MM.1S (cell line): ENCODE measurements around the gene GFAP.

Source experiments
- DNase-seq: peaks from one replicate; pipeline ENCODE4 v3.0.0-alpha.2; 2015
- H2AFZ ChIP-seq: fragments of 300-600 bp; sonication (generic); 2 replicates; pipeline ENCODE4 v1.6.0; 2016; ENCODE audit warnings: antibody characterized with exemption, low read length
- H3F3A ChIP-seq: fragments of 300-600 bp; sonication (generic); 2 replicates; pipeline ENCODE4 v1.6.1; 2016; ENCODE audit warnings: mild to moderate bottlenecking, antibody characterized with exemption, low read length, moderate library complexity, mixed read lengths; ENCODE audit not compliant: insufficient read depth
- H3K27ac ChIP-seq: fragments of 300-600 bp; sonication (generic); 2 replicates; pipeline ENCODE4 v1.5.1; 2016; ENCODE audit warnings: mild to moderate bottlenecking, low read length
- H3K27me3 ChIP-seq: fragments of 300-600 bp; sonication (generic); replicated peaks from 2 replicates; pipeline ENCODE4 v1.6.0; 2016; ENCODE audit warnings: low read length; ENCODE audit not compliant: insufficient read depth
- H3K36me3 ChIP-seq: fragments of 300-600 bp; sonication (generic); replicated peaks from 2 replicates; pipeline ENCODE4 v1.6.1; 2016; ENCODE audit warnings: mild to moderate bottlenecking, low read length, mixed read lengths; ENCODE audit not compliant: insufficient read depth
- H3K4me1 ChIP-seq: fragments of 300-600 bp; sonication (generic); 2 replicates; pipeline ENCODE4 v1.6.1; 2016; ENCODE audit warnings: low read length, mixed read lengths
- H3K4me2 ChIP-seq: fragments of 300-600 bp; sonication (generic); 2 replicates; pipeline ENCODE4 v1.6.0; 2016; ENCODE audit warnings: low read depth, low read length
- H3K4me3 ChIP-seq: fragments of 300-600 bp; sonication (generic); 2 replicates; pipeline ENCODE4 v1.5.1; 2016; ENCODE audit warnings: low read length, mixed read lengths
- H3K79me2 ChIP-seq: fragments of 300-600 bp; sonication (generic); 2 replicates; pipeline ENCODE4 v1.6.1; 2016; ENCODE audit warnings: mixed run types, low read length, mixed read lengths
- H3K9ac ChIP-seq: fragments of 300-600 bp; sonication (generic); 2 replicates; pipeline ENCODE4 v1.6.1; 2016; ENCODE audit warnings: low read length, mixed read lengths
- H3K9me2 ChIP-seq: fragments of 300-600 bp; sonication (generic); replicated peaks from 2 replicates; pipeline ENCODE4 v1.6.1; 2016; ENCODE audit warnings: mild to moderate bottlenecking, low read length, mixed read lengths; ENCODE audit not compliant: insufficient read depth
- H3K9me3 ChIP-seq: fragments of 300-600 bp; sonication (generic); replicated peaks from 2 replicates; pipeline ENCODE4 v1.6.1; 2016; ENCODE audit warnings: mild to moderate bottlenecking, low read length, mixed read lengths; ENCODE audit not compliant: insufficient read depth
- H4K20me1 ChIP-seq: fragments of 300-600 bp; sonication (generic); 2 replicates; pipeline ENCODE4 v1.6.1; 2016; ENCODE audit warnings: mild to moderate bottlenecking, low read length, moderate library complexity, mixed read lengths; ENCODE audit not compliant: insufficient read depth
- EZH2 ChIP-seq: fragments of 300-600 bp; sonication (generic); optimal IDR thresholded peaks from 2 replicates; pipeline ENCODE3; 2017; ENCODE audit warnings: low read depth, mild to moderate bottlenecking, antibody characterized with exemption, low read length, mixed read lengths
- EZH2phosphoT487 ChIP-seq: fragments of 300-600 bp; sonication (generic); IDR thresholded peaks from 2 replicates; pipeline ENCODE4 v1.6.1; 2018; ENCODE audit warnings: antibody characterized with exemption, low read length
- TF ChIP-seq, protein P1 (sequence below): fragments of 300-600 bp; sonication (generic); IDR thresholded peaks from 2 replicates; pipeline ENCODE4 v1.5.1; 2016; ENCODE audit warnings: antibody characterized with exemption, low read length, mixed read lengths

GFAP gene

DNA sequence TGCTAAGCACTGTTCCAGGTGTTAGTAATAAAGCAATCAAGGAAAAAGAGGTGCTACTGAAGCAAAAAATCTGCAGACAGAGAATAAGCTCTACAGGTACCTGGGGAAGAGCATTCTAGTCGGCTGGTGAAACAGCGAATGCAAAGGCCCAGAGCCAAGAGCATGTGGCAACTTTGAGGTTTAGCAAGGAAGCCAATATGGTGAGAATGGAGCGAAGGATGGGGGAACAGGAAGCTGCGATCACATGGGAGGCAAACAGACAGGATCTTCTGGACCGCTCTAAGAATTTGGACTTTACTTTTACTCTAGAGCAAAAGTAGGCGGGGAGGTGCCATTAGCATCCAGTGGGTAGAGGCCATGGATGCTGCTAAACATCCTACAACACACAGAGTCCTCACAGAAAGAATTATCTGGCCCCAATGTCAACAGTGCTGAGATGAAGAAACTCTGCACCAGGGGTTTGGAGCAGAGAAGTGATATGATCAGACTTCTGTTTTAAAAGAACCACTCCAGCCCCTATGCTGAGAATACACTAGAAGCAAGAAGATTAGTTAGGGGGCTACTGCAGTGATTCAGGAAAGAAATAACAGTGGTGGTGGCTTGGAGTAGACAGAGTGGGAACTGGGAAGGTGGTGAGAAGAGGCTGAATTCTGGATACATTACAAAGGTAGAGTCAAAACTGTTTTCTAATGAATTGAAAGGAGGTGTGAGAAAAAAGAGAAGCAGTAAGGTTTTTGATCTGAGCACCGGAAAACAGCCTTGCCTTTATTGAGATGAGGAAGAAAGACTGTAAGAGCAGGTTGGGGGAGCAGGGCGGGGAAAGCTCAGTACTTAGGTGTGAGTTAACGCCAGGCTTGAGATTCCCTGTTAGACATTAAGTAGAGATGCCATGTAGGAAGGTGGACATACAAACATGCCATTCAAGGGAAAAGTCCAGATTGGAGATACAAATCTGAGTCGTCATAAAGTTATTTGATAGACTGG, 27.0 kb downstream of the GFAP start:
- Histone ChIP-seq H3K4me1 (no peaks in the 10 kb centered on the region), H3K4me3 (no peak overlapping the region), H3K36me3 (peaks cover 7% of the 10 kb centered on the region; the same call in 1 of the 2 replicates), H3K79me2 (peaks cover 67% of the 10 kb centered on the region), H3K27ac (no peak overlapping the region), H3F3A (no peaks in the 10 kb centered on the region), H3K9me3 (no peaks in the 10 kb centered on the region), H3K9ac (no peak overlapping the region), H3K4me2 (no peak overlapping the region), H3K9me2 (no peaks in the 10 kb centered on the region), H4K20me1 (no peaks in the 10 kb centered on the region), H3K27me3 (no peaks in the 10 kb centered on the region), H2AFZ (no peak overlapping the region)
- TF ChIP-seq, protein P1, sequence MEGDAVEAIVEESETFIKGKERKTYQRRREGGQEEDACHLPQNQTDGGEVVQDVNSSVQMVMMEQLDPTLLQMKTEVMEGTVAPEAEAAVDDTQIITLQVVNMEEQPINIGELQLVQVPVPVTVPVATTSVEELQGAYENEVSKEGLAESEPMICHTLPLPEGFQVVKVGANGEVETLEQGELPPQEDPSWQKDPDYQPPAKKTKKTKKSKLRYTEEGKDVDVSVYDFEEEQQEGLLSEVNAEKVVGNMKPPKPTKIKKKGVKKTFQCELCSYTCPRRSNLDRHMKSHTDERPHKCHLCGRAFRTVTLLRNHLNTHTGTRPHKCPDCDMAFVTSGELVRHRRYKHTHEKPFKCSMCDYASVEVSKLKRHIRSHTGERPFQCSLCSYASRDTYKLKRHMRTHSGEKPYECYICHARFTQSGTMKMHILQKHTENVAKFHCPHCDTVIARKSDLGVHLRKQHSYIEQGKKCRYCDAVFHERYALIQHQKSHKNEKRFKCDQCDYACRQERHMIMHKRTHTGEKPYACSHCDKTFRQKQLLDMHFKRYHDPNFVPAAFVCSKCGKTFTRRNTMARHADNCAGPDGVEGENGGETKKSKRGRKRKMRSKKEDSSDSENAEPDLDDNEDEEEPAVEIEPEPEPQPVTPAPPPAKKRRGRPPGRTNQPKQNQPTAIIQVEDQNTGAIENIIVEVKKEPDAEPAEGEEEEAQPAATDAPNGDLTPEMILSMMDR, result no peak
- TF ChIP-seq EZH2phosphoT487 (no peak), EZH2 (no peak)
- no peak for DNase-seq

DNA sequence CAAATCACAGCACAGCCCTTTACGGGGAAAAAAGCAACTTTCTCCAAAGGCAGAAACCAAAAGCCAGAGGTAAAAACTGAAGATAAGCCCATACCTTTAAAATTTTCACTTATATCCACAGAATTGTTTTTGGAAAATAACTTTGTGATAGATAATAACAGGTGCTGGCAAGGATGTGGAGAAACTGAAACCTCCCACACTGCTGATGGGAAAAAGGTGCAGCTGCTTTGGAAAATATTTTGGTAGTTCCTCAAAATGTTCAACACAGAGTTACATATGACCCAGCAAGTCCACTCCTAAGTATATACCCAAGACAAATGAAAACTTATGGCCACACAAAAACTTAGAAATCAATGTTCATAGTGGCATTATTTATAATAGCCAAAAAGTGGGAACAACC, 28.3 kb downstream of the GFAP start:
- no peaks in the 10 kb centered on the region for H4K20me1 ChIP-seq

DNA sequence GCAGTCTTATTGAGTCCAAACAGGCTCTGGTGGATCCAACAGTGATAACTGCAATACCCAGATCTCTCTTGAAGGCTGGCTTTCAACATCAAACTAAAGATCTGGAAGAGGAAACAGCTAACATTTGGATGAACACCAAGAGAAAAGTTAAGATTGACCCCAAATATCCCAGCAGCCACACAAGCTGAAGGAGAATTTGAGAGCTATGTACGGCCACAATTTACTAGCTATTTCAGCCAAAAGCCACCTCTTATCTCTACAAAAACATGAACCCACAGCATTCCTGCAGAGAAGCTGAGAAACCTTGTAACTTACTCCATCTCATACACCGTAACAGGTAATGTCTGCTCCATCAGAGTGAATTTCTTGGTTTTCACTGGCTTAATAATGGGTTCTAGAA, 30.4 kb downstream of the GFAP start:
- Histone ChIP-seq H3K9ac (no peak overlapping the region), H4K20me1 (no peaks in the 10 kb centered on the region), H3K4me1 (no peaks in the 10 kb centered on the region), H2AFZ (no peak overlapping the region), H3K9me2 (no peaks in the 10 kb centered on the region), H3K79me2 (peaks cover 34% of the 10 kb centered on the region), H3F3A (no peaks in the 10 kb centered on the region), H3K4me3 (no peak overlapping the region), H3K4me2 (no peak overlapping the region), H3K27me3 (no peaks in the 10 kb centered on the region), H3K27ac (no peak overlapping the region), H3K36me3 (peaks cover 6% of the 10 kb centered on the region; the same call in 1 of the 2 replicates), H3K9me3 (no peaks in the 10 kb centered on the region)
- DNase-seq, result no peak
- TF ChIP-seq, protein P1, result no peak
- TF ChIP-seq EZH2phosphoT487 (no peak), EZH2 (no peak)

More for the DNA sequence above, 28.3 kb downstream of the GFAP start:
- Histone ChIP-seq H3K9ac (no peak overlapping the region), H3F3A (no peaks in the 10 kb centered on the region), H3K36me3 (peaks cover 6% of the 10 kb centered on the region; the same call in 1 of the 2 replicates), H3K4me1 (no peaks in the 10 kb centered on the region), H3K9me2 (no peaks in the 10 kb centered on the region), H3K27ac (no peak overlapping the region), H3K4me3 (no peak overlapping the region), H3K79me2 (peaks cover 55% of the 10 kb centered on the region), H3K27me3 (no peaks in the 10 kb centered on the region), H3K9me3 (no peaks in the 10 kb centered on the region), H2AFZ (no peak overlapping the region), H3K4me2 (no peak overlapping the region)
- no peak for DNase-seq
- TF ChIP-seq EZH2 (no peak), EZH2phosphoT487 (no peak)
- TF ChIP-seq, protein P1, result no peak
